ENCODE measurements around the gene GAS2L1. TPM values are rescaled to one million over a fixed set of nuclear protein-coding genes. Genes with fewer than 3 reads are reported as not detected.

GAS2L1 gene
- total and polyA plus RNA-seq, 2 of the 4 experiments (the other 2 are of a cell fraction), result 1.4 to 15.6 TPM

- Histone ChIP-seq H3K4ac (ENCODE audit: low read depth, low read length) (no peak overlapping the region), H2AK5ac (ENCODE audit: low read depth, low read length) (no peak overlapping the region), H4K5ac (ENCODE audit: low read depth, low read length) (no peak overlapping the region), H3K9me3 (ENCODE audit: control insufficient read depth, insufficient read depth, low read length) (no peaks in the 10 kb centered on the region), H3K23ac (ENCODE audit: low read depth, low read length) (no peak overlapping the region), H3K18ac (ENCODE audit: low read depth, low read length) (no peak overlapping the region), H2AK9ac (replicated peaks; ENCODE audit: low read depth, low read length, poor library complexity) (no peak overlapping the region), H2BK15ac (ENCODE audit: low read depth, low read length) (no peak overlapping the region), H2BK20ac (ENCODE audit: low read depth, low read length) (no peak overlapping the region), H3K36me3 (ENCODE audit: control insufficient read depth, insufficient read depth, low read length) (peaks cover 64% of the 10 kb centered on the region), H3K14ac (replicated peaks; ENCODE audit: low read depth, low read length) (no peak overlapping the region), H4K91ac (ENCODE audit: insufficient read depth, low read depth, low read length) (no peak overlapping the region), H2BK5ac (ENCODE audit: low read depth, low read length, poor library complexity, severe bottlenecking) (no peak overlapping the region), H2AFZ (replicated peaks; ENCODE audit: low read length, poor library complexity) (no peak overlapping the region), H2BK120ac (ENCODE audit: low read depth, low read length) (no peak overlapping the region), H3K56ac (ENCODE audit: extremely low read depth, insufficient read depth, low read length) (no peak overlapping the region), H3K9me1 (ENCODE audit: insufficient read depth, low read length) (no peaks in the 10 kb centered on the region), H4K20me1 (ENCODE audit: insufficient read depth, low read length) (peaks cover 7% of the 10 kb centered on the region; the same call in 1 of the 2 replicates), H4K8ac (ENCODE audit: low read depth in 2 of 2, low read length in 2 of 2) (no peak overlapping the region), H3K27ac (ENCODE audit: insufficient read depth, low read length) (no peak overlapping the region), H3K4me3 (ENCODE audit: insufficient read depth, low read depth, low read length) (no peak overlapping the region), H3K4me2 (ENCODE audit: low read depth, low read length) (no peak overlapping the region), H3K79me1 (ENCODE audit: low read depth in 1 of 2, low read length in 2 of 2) (no peaks in the 10 kb centered on the region), H3K4me1 (ENCODE audit: control insufficient read depth, insufficient read depth, low read length) (no peaks in the 10 kb centered on the region), H3K27me3 (ENCODE audit: control insufficient read depth, insufficient read depth, low read length) (no peaks in the 10 kb centered on the region), H3K9ac (ENCODE audit: low read depth, low read length) (no peak overlapping the region)
- dilution Hi-C loops (cut with HindIII; ENCODE audit: low sequenced_read_pairs, unreplicated experiment) (no loop called here), in situ Hi-C loops (cut with MboI; ENCODE audit: low sequenced_read_pairs) (no loop called here), intact Hi-C loops (cut with micrococcal nuclease) (no loop called here)
- DNase-seq (no peak), ATAC-seq (ENCODE audit: low read depth) (no peak)
- WGBS, 2 experiments (ENCODE audit: extremely low coverage in 2 of 2, insufficient read length in 1 of 2), result 83% methylated on average over 1 of the region's 18 CpGs; no CpG with 5 or more reads in 1 of the 2 experiments
- ChIA-PET CTCF (no interaction called here), POLR2A (ENCODE audit: unreplicated experiment) (interaction anchor here (0.6 kb wide), 1 partner anchor 10 kb away, joined by 3 read pairs; no protein-coding TSS in a partner anchor)
- no peak for TF ChIP-seq CHD1 (IDR thresholded peaks at IDR 0.05; ENCODE audit: low read depth, low read length)
- no peak for TF ChIP-seq MAZ (IDR thresholded peaks at IDR 0.05; ENCODE audit: borderline replicate concordance, low read depth, low read length)
- no peak for TF ChIP-seq ELK1 (IDR thresholded peaks at IDR 0.05; ENCODE audit: borderline replicate concordance, low read depth, low read length)
- TF ChIP-seq CTCF (conservative IDR thresholded peaks at IDR 0.05; ENCODE audit: low read depth, low read length), result no peak
- no peak for TF ChIP-seq USF2 (IDR thresholded peaks at IDR 0.05; ENCODE audit: low read depth, low read length)
- TF ChIP-seq SMC3 (IDR thresholded peaks at IDR 0.05; ENCODE audit: low read depth, low read length), result no peak
- TF ChIP-seq CEBPB (IDR thresholded peaks at IDR 0.05; ENCODE audit: low read depth, low read length), result no peak
- TF ChIP-seq FOS (IDR thresholded peaks at IDR 0.05; ENCODE audit: low read depth, low read length), result no peak
- TF ChIP-seq RFX5 (IDR thresholded peaks at IDR 0.05; ENCODE audit: low read depth, low read length), result no peak
- no peak for TF ChIP-seq NFE2L2 (IDR thresholded peaks at IDR 0.05; ENCODE audit: low read depth, low read length)
- no peak for TF ChIP-seq BHLHE40 (IDR thresholded peaks at IDR 0.05; ENCODE audit: low read depth, low read length)
- TF ChIP-seq POLR2A (IDR thresholded peaks at IDR 0.05; ENCODE audit: low read depth, low read length), result no peak
- no peak for TF ChIP-seq RCOR1 (IDR thresholded peaks at IDR 0.05; ENCODE audit: insufficient replicate concordance, low read length)
- TF ChIP-seq MAFK (IDR thresholded peaks at IDR 0.05; ENCODE audit: low read depth, low read length), result no peak
- TF ChIP-seq RAD21 (IDR thresholded peaks at IDR 0.05; ENCODE audit: low read length), result no peak
- no peak for TF ChIP-seq MXI1 (IDR thresholded peaks at IDR 0.05; ENCODE audit: borderline replicate concordance, low read depth, low read length)
- no TSS peak for BruUV-seq (replicated peaks)
Observed at GRCh38 chr22:29348956-29349355, 42.5 kb downstream of the GAS2L1 start.

Data from IMR-90 (cell line).